ENCODE measurements around the gene TAF6. TPM values are rescaled to one million over a fixed set of nuclear protein-coding genes. Genes with fewer than 3 reads are reported as not detected.
A peak's percentile ranks its signal among the peaks of the same experiment; 100 is the strongest.

The TAF6 gene
- total and polyA plus RNA-seq, 9 donors = 14.1 to 41.0 (median 34.9) TPM

DNA sequence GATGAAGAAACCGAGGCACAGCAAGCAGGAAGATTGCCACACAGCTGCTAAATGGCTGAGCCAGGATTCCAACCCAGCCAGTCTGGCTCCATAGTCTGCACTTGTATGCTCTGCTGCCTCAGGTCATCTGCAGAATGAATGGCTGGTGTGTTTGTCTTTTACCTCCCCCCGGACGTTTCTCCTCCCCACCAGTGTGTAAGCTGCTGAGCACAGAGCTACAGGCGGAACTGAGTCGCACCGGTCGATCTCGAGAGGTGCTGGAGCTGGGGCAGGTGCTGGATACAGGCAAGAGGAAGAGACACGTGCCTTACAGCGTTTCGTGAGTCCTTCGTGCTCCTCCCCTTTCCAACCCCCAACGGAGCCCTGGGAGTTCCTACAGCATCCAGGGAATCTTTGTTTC lies 2.9 kb upstream of the TAF6 start:
- Histone ChIP-seq H3K4me1 (ENCODE audit: control insufficient read depth, insufficient read depth, low read length) (peaks cover 19% of the 10 kb centered on the region), H3K27ac (ENCODE audit: low read length) (no peak overlapping the region), H3K9me3 (replicated peaks; ENCODE audit: control insufficient read depth, low read depth, low read length) (no peaks in the 10 kb centered on the region), H3K4me3 (ENCODE audit: low read length) (no peak overlapping the region), H3K36me3 (ENCODE audit: control insufficient read depth, insufficient read depth, low read length) (peaks cover 22% of the 10 kb centered on the region), H3K27me3 (ENCODE audit: control insufficient read depth, insufficient read depth, low read length) (no peaks in the 10 kb centered on the region)
- peak; percentile 5 for DNase-seq
- 60% methylated on average over 1 of the region's 13 CpGs for WGBS (ENCODE audit: insufficient coverage)

DNA sequence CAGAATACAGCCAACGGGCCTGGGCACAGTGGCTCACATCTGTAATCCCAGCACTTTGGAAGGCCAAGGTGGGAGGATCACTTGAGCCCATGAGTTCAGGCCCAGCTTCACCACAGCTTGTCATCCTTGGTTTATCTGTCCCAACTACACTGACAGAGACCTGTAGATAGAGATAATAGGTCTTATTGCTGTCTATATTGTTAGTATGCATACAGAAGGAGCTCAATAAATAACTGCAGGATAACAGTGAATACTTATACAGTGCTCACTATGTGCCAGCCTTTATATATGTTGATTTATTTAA lies 1.5 kb upstream of the TAF6 start:
- no peak for DNase-seq
- H3K4me3 ChIP-seq (ENCODE audit: low read length) = peak overlapping the region; percentile 87

DNA sequence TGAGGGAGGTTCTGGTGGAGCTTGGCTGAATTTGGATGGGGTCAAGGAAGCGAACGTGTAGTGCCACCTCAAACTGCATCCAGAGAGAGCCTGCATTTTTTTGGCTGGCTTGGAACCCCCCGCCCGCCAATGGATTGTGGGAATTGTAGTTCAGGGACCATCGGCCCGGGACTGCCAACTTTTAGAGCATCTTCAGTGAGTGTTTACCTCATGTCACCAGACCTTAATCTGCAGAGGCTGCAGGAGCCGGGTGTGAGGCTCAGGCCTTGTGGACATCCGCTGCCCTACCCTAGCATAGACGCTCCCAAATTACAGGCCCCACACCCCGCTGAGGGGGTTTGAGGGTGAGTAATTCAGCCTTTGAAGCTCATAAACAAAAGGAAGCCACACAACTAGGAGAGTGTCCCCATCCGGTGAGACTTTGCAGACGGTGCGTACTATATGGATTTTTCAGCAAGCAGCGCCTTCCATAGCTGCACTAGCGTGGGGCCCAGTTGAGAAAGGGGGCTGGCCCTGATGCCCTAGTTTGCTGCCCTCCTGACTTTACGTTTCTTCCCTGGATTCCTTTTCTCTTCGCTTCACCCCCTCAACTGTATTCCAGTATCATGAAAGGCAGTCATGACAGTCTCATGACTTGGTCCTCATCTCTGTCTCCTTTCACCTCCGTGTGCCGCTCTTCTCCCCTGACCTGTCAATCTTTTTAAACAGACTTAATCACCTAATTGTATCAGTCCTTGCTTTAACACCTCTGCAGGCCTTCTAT lies 993 bp upstream of the TAF6 start:
- WGBS (ENCODE audit: insufficient coverage) = 11% methylated on average over 14 of the region's 19 CpGs
- Histone ChIP-seq H3K4me1 (ENCODE audit: control insufficient read depth, insufficient read depth, low read length) (peaks cover 14% of the 10 kb centered on the region), H3K9me3 (replicated peaks; ENCODE audit: control insufficient read depth, low read depth, low read length) (no peaks in the 10 kb centered on the region), H3K4me3 (ENCODE audit: low read length) (peak overlapping the region; percentile 87), H3K36me3 (ENCODE audit: control insufficient read depth, insufficient read depth, low read length) (peaks cover 21% of the 10 kb centered on the region), H3K27ac (ENCODE audit: low read length) (peak overlapping the region; percentile 90), H3K27me3 (ENCODE audit: control insufficient read depth, insufficient read depth, low read length) (no peaks in the 10 kb centered on the region)
- DNase-seq = peak; percentile 91

More for the DNA sequence above, 1.5 kb upstream of the TAF6 start:
- no peaks in the 10 kb centered on the region for H3K9me3 ChIP-seq (replicated peaks; ENCODE audit: control insufficient read depth, low read depth, low read length)
- peaks cover 14% of the 10 kb centered on the region for H3K4me1 ChIP-seq (ENCODE audit: control insufficient read depth, insufficient read depth, low read length)
- H3K27ac ChIP-seq (ENCODE audit: low read length) = no peak overlapping the region
- WGBS (ENCODE audit: insufficient coverage) = 29% methylated on average over 1 of the region's 1 CpG
- H3K36me3 ChIP-seq (ENCODE audit: control insufficient read depth, insufficient read depth, low read length) = peaks cover 22% of the 10 kb centered on the region
- H3K27me3 ChIP-seq (ENCODE audit: control insufficient read depth, insufficient read depth, low read length) = no peaks in the 10 kb centered on the region

DNA sequence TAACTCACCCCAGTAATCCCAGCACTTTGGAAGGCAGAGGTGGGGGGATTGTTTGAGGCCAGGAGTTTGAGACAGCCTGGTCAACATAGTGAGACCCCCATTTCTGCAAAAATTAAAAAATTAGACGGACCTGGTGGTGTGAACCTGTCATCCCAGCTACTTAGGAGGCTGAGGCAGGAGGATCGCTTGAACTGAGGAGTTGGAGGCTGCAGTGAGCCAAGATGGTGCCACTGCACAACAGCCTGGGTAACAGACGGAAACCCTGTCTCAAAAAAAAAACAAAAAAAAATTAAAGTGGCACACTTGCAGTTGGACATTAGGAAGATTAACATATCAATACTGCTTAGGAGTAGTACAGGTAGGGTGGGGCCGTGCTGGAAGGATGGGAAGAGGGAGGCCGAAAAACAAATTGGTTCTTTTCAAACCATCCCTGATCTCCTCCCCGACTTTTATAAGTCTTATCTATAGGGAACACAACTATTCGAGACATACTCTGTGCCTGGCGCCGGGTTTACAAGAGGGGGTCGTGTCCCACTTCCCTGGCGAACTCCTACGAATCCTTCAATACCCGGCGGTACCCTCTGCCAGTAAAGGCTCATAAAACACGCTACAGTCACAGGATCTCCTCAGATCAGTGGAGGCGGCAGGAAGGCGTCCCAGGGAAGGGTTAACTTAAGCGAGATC lies 628 bp downstream of the TAF6 start:
- peak overlapping the region; percentile 90 for H3K27ac ChIP-seq (ENCODE audit: low read length)
- peaks cover 21% of the 10 kb centered on the region for H3K36me3 ChIP-seq (ENCODE audit: control insufficient read depth, insufficient read depth, low read length)
- no peaks in the 10 kb centered on the region for H3K27me3 ChIP-seq (ENCODE audit: control insufficient read depth, insufficient read depth, low read length)
- peak; percentile 1 for DNase-seq
- H3K4me1 ChIP-seq (ENCODE audit: control insufficient read depth, insufficient read depth, low read length) = peaks cover 14% of the 10 kb centered on the region
- WGBS (ENCODE audit: insufficient coverage) = 10% methylated on average over 15 of the region's 18 CpGs
- H3K4me3 ChIP-seq (ENCODE audit: low read length) = peak overlapping the region; percentile 87
- H3K9me3 ChIP-seq (replicated peaks; ENCODE audit: control insufficient read depth, low read depth, low read length) = no peaks in the 10 kb centered on the region

GRCh38 chr7:100115026-100115425 lies 4.1 kb downstream of the TAF6 start:
- no peak overlapping the region for H3K4me3 ChIP-seq (ENCODE audit: low read length)
- no peak for DNase-seq
- 82% methylated on average over 3 of the region's 7 CpGs for whole genome bisulfite sequencing (ENCODE audit: insufficient coverage)
- H3K27ac ChIP-seq (ENCODE audit: low read length) = no peak overlapping the region
- H3K9me3 ChIP-seq (replicated peaks; ENCODE audit: control insufficient read depth, low read depth, low read length) = no peaks in the 10 kb centered on the region
- H3K36me3 ChIP-seq (ENCODE audit: control insufficient read depth, insufficient read depth, low read length) = peaks cover 42% of the 10 kb centered on the region
- H3K4me1 ChIP-seq (ENCODE audit: control insufficient read depth, insufficient read depth, low read length) = peaks cover 7% of the 10 kb centered on the region
- no peaks in the 10 kb centered on the region for H3K27me3 ChIP-seq (ENCODE audit: control insufficient read depth, insufficient read depth, low read length)

DNA sequence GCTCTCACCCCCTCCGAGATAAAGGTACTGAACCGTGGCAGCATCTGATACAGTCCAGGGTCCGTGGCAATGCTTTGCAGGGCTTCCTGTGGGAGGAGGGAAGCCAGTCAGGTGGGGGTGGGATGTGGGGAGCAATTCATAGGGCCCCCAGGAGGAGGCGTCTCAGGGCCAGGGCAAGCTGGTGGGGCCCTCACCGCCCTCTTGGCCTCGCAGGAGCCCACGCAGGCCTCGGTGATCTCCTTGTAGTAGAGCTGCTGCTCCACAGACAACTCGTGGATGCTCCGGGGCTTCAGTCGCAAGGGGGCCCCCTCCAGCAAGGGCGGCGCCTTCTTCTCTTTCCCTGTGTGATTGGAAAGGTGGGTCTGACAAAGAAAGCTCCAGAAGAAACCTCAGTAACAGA lies 7.2 kb downstream of the TAF6 start:
- no peak overlapping the region for H3K27ac ChIP-seq (ENCODE audit: low read length)
- H3K4me3 ChIP-seq (ENCODE audit: low read length) = no peak overlapping the region
- no peaks in the 10 kb centered on the region for H3K4me1 ChIP-seq (ENCODE audit: control insufficient read depth, insufficient read depth, low read length)
- DNase-seq = no peak
- H3K9me3 ChIP-seq (replicated peaks; ENCODE audit: control insufficient read depth, low read depth, low read length) = no peaks in the 10 kb centered on the region
- WGBS (ENCODE audit: insufficient coverage) = 89% methylated on average over 5 of the region's 13 CpGs
- H3K36me3 ChIP-seq (ENCODE audit: control insufficient read depth, insufficient read depth, low read length) = peaks cover 69% of the 10 kb centered on the region
- no peaks in the 10 kb centered on the region for H3K27me3 ChIP-seq (ENCODE audit: control insufficient read depth, insufficient read depth, low read length)

DNA sequence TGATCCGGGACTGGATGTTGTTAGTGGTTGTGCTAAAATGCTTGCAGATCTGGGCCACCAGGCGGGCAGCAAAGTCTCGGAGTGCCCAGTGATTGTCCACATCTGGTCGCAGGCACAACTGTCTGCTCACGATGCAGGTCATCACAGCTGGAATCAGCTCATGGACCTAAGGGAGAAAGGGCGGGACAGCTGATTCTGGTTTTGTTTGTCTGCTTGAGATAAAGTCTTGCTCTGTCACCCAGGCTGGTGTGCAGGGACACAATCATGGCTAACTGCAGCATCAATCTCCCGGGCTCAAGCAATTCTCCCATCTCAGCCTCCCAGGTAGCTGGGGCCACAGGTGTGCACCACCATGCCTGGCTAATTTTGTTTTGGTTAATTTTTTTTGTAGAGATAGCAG lies 8.0 kb downstream of the TAF6 start:
- no peak overlapping the region for H3K4me3 ChIP-seq (ENCODE audit: low read length)
- H3K27me3 ChIP-seq (ENCODE audit: control insufficient read depth, insufficient read depth, low read length) = no peaks in the 10 kb centered on the region
- H3K36me3 ChIP-seq (ENCODE audit: control insufficient read depth, insufficient read depth, low read length) = peaks cover 75% of the 10 kb centered on the region
- H3K4me1 ChIP-seq (ENCODE audit: control insufficient read depth, insufficient read depth, low read length) = no peaks in the 10 kb centered on the region
- DNase-seq = no peak
- H3K9me3 ChIP-seq (replicated peaks; ENCODE audit: control insufficient read depth, low read depth, low read length) = no peaks in the 10 kb centered on the region
- WGBS (ENCODE audit: insufficient coverage) = 87% methylated on average over 6 of the region's 7 CpGs
- H3K27ac ChIP-seq (ENCODE audit: low read length) = no peak overlapping the region

DNA sequence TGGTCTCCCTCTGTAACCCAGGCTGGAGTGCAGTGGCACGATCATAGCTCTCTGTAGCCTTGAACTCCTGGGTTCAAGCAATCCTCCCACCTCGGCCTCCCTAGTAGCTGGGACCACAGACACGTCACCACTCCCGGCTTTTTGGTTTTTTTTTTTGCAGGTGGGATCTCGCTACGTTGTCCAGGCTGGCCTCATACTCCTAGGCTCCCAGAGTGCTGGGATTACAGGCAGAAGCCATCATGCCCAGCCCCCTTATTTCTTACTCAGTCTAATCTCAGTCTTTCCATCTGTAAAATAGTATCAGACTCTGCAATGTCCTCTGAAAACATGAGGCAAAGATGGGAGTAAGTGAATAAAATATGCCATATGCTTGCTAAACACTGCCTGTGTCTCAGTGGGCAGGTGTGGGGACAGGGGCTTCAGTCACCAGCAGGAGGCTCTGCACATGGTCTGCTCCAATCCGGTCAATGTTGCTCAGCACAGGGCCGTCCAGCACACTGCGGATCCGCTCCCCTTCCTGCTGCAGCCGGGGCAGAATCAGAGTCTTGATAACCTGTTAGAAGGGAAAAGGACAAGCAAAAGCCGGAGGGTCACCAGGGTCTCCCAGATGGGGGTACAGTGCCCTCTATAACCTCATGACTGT lies 9.5 kb downstream of the TAF6 start:
- Histone ChIP-seq H3K4me3 (ENCODE audit: low read length) (no peak overlapping the region), H3K36me3 (ENCODE audit: control insufficient read depth, insufficient read depth, low read length) (peaks cover 81% of the 10 kb centered on the region), H3K27me3 (ENCODE audit: control insufficient read depth, insufficient read depth, low read length) (no peaks in the 10 kb centered on the region), H3K9me3 (replicated peaks; ENCODE audit: control insufficient read depth, low read depth, low read length) (no peaks in the 10 kb centered on the region), H3K4me1 (ENCODE audit: control insufficient read depth, insufficient read depth, low read length) (no peaks in the 10 kb centered on the region), H3K27ac (ENCODE audit: low read length) (no peak overlapping the region)
- DNase-seq = no peak
- WGBS (ENCODE audit: insufficient coverage) = 77% methylated on average over 10 of the region's 12 CpGs

GRCh38 chr7:100107890-100108289 lies 11.3 kb downstream of the TAF6 start:
- Histone ChIP-seq H3K4me3 (ENCODE audit: low read length) (no peak overlapping the region), H3K27me3 (ENCODE audit: control insufficient read depth, insufficient read depth, low read length) (no peaks in the 10 kb centered on the region), H3K4me1 (ENCODE audit: control insufficient read depth, insufficient read depth, low read length) (no peaks in the 10 kb centered on the region), H3K27ac (ENCODE audit: low read length) (no peak overlapping the region), H3K36me3 (ENCODE audit: control insufficient read depth, insufficient read depth, low read length) (peaks cover 80% of the 10 kb centered on the region), H3K9me3 (replicated peaks; ENCODE audit: control insufficient read depth, low read depth, low read length) (no peaks in the 10 kb centered on the region)
- no peak for DNase-seq
- WGBS (ENCODE audit: insufficient coverage) = 59% methylated on average over 10 of the region's 11 CpGs

GRCh38 chr7:100107125-100107737 lies 11.9 kb downstream of the TAF6 start:
- Histone ChIP-seq H3K36me3 (ENCODE audit: control insufficient read depth, insufficient read depth, low read length) (peaks cover 74% of the 10 kb centered on the region), H3K27me3 (ENCODE audit: control insufficient read depth, insufficient read depth, low read length) (no peaks in the 10 kb centered on the region), H3K9me3 (replicated peaks; ENCODE audit: control insufficient read depth, low read depth, low read length) (no peaks in the 10 kb centered on the region), H3K27ac (ENCODE audit: low read length) (no peak overlapping the region), H3K4me1 (ENCODE audit: control insufficient read depth, insufficient read depth, low read length) (peaks cover 3% of the 10 kb centered on the region), H3K4me3 (ENCODE audit: low read length) (no peak overlapping the region)
- 72% methylated on average over 23 of the region's 25 CpGs for WGBS (ENCODE audit: insufficient coverage)
- no peak for DNase-seq

All from muscle of leg (tissue), 11 donors.